ENCODE measurements around the gene CDT1.

CDT1 gene

GRCh38 chr16:88853325-88853941, 49.8 kb downstream of the CDT1 start:
- no peak for DNase-seq (ENCODE audit: low read depth, low spot score)
- no peak overlapping the region for H3K27ac ChIP-seq

- no peak overlapping the region for H3K27ac ChIP-seq
- no peak for DNase-seq (ENCODE audit: low read depth, low spot score)
These were observed 50.9 kb downstream of the CDT1 start for GRCh38 chr16:88854306-88855111.

- no peak overlapping the region for H3K27ac ChIP-seq
These were observed 51.6 kb downstream of the CDT1 start for GRCh38 chr16:88855176-88855575.

GRCh38 chr16:88855736-88856121, 52.1 kb downstream of the CDT1 start:
- no peak overlapping the region for H3K27ac ChIP-seq
- no peak for DNase-seq (ENCODE audit: low read depth, low spot score)

More at GRCh38 chr16:88855176-88855575, 51.6 kb downstream of the CDT1 start:
- DNase-seq (ENCODE audit: low read depth, low spot score): no peak

- H3K27ac ChIP-seq: no peak overlapping the region
- DNase-seq (ENCODE audit: low read depth, low spot score): no peak
These were observed 52.7 kb downstream of the CDT1 start for GRCh38 chr16:88856122-88856827.

GRCh38 chr16:88856828-88857727, 53.5 kb downstream of the CDT1 start, which contains the start of the genes GALNS and TRAPPC2L:
Gene GALNS (minus strand): TSS chr16:88856947. CDS start chr16:88856877, 70 bp downstream.
Gene TRAPPC2L (plus strand): TSS chr16:88857127. CDS start chr16:88857151, 24 bp downstream.
- H3K27ac ChIP-seq: peak within 1 kb of the TSS; percentile 19
- peak; percentile 56 for DNase-seq (ENCODE audit: low read depth, low spot score)

- peak; percentile 12 for DNase-seq (ENCODE audit: low read depth, low spot score)
- peak overlapping the region; percentile 19 for H3K27ac ChIP-seq
These were observed 54.2 kb downstream of the CDT1 start for GRCh38 chr16:88857728-88858339.
